Activated T-cell treated with anti-CD3 and anti-CD28 coated beads, Interleukin-2, amount 50 U/mL, for 1 hour (primary cell): ENCODE results near the gene SLC29A4.
"Not testable (repeated sequence)": the region's sequence is repeated elsewhere in the genome, so short reads cannot be mapped to it uniquely, and the experiment has no call there.

ENCODE experiments used
- DNase-seq: peaks from one replicate; pipeline ENCODE4 v3.0.0-alpha.2; 2020

Gene SLC29A4

DNA sequence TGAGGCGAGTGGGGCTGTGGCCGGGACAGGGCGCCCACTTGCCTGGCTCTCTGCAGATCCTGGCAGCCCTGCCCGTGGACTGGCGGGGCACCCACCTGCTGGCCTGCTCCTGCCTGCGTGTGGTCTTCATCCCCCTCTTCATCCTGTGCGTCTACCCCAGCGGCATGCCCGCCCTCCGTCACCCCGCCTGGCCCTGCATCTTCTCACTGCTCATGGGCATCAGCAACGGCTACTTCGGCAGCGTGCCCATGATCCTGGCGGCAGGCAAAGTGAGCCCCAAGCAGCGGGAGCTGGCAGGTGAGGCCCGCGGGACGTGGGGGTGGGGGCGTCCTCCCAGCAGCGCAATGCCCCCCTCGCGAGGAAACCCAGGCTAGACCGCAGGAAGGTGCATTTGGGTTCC, 17.6 kb downstream of the SLC29A4 start:
- no peak for DNase-seq

GRCh38 chr7:5302577-5302976, 19.8 kb downstream of the SLC29A4 start:
- no peak for DNase-seq

DNA sequence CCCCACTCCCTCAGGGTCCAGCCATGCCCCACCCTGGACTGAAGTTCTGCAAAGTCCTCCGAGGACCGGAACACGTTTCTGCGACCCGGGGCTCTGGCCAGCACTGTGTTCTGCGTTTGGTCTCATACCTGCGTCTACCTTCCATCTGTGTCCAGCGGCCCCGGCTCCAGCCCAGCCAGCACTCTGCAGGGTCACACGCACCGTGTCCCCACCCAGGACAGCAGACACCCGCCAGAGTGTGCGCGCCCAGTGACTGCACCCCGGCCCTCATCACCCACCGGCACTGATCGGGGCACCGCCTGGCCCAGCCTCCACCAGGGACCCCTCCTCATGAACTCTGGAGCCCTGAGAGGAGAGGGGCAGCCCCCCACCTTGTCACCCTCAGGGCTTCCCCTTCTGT, 20.3 kb downstream of the SLC29A4 start:
- no peak for DNase-seq

GRCh38 chr7:5303591-5304505, 21.1 kb downstream of the SLC29A4 start:
- no peak for DNase-seq

DNA sequence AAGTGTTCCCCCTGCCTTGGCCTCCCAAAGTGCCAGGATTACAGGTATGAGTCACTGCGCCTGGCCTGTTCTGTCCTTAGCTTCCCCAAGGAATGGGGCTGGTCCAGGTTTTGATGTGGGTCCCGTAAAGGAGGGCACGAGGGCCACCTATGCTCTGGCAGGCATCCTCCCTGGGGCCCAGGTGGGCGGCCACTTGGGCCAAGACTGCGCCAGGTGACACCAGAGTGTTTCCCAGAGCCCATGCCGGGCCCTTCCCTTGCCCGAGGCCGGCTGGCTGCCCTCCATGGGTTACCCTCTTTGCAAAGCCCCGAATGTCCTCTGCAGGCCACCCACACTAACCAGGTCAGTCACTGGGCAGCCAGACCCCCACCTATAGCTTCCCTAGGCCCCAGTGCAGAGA, 22.3 kb downstream of the SLC29A4 start:
- DNase-seq = not testable (repeated sequence)

DNA sequence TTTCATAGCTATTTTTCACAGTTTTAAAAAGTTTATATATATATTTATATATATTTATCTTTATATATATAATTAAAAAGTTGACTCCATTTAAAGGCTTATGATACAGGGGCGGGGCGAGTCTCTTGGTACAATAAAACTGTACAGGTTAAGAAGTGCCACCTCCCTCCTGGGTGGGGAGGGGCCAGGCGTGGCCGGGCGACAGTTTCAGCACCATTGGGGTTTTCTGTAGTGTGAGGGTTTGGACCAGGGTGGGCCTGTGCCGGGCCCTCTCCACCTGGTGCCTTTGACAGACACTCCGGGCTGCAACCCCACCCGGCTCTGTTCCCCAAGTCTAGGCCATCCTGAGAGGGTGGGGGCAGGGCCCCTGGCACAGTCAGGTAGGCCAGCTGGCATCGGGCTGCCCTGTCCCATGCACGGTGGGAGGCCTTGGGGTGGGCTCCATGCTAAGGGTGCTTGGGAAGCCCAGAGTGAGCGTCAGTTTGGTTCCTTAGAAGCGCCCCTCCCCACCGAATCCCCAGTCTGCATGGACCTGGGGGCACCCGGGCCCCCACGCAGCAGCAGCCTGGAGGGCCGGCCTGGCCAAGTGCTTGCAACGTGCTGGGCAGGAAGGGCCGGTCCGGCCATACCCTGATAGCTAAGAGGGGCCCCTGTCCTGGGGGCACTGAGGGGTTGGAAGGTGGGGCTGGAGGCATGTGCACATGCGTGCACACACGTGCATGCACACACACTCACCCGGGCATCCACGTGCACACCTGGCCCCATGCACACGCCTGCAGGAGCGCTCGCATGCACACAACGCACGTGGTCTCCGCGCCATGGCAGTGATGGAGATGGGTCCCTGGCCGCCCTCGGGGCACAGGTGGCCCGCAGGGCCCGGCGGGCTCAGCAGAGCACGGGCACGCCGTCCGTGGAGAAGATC, 24.7 kb downstream of the SLC29A4 start:
- DNase-seq = not testable (repeated sequence)

- DNase-seq = no peak
Measured at GRCh38 chr7:5309146-5309545, 26.4 kb downstream of the SLC29A4 start.

DNA sequence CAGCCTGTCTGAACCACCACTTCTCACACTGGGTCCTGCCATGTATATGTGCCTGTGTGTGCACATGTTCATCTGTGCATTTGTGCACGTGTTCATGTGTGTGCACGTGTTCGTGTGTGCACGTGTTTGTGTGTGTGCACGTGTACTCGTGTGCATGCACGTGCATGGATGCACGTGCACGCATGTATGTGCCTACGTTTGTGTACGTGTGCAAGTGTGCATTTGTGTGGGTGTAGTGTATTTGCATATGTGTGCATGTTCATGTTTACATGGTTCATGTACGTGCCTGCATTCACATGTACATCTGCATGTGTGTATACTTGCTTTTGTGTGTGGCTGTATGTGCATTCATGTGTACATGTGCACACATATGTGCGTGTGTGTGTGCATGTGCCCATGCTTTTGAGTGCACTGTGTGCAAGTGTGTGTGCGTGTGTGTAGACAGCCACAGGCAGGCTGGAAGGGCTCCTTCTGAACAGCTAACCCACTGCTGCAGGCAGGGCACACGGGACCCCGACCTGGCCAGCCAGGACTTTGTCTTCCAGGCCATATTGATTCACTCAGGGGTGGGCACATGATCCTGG, 28.2 kb downstream of the SLC29A4 start:
- DNase-seq = no peak

- not testable (repeated sequence) for DNase-seq
Measured at GRCh38 chr7:5312276-5313070, 29.7 kb downstream of the SLC29A4 start.

- DNase-seq = not testable (repeated sequence)
Measured at GRCh38 chr7:5313076-5313885, 30.5 kb downstream of the SLC29A4 start.

DNA sequence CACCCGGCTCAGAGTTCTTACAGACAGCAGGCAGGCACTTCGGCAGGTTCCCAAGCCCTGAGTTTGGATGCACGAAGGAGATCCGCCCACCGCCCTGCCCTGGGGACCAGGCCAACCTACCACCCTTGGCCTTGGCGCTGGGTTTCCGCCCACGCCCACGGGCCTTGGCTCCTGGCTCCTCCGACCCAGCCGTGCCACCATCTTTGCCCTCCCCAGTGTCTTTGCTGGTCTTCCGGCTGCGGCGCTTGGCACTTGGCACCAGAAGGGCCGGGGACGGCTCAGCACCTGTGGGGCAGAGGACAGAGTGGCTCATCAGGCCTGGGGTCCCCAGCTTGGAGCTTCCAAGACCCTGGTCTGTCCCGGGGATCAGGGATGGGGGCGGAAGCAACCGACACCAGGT, 32.1 kb downstream of the SLC29A4 start:
- DNase-seq = no peak

DNA sequence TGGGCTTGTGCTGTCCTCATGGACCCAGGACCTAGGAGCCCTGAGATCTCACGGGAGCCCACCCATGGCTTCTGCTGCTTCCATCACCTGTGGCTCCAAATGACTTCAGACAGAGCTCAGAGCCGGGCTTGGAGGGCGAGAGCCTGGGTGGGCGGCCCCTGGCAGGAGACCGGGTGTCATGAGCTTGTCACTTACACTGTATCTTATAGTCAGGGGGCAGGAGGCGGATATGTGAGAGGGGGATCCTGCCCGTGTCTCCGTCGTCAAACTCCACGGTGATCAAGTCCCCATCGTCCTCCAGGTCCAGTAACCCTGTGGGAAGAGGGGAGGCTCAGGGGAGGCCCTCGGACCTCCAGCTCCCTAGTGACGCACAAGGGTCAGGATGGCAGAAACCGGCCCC, 33.0 kb downstream of the SLC29A4 start:
- no peak for DNase-seq

DNA sequence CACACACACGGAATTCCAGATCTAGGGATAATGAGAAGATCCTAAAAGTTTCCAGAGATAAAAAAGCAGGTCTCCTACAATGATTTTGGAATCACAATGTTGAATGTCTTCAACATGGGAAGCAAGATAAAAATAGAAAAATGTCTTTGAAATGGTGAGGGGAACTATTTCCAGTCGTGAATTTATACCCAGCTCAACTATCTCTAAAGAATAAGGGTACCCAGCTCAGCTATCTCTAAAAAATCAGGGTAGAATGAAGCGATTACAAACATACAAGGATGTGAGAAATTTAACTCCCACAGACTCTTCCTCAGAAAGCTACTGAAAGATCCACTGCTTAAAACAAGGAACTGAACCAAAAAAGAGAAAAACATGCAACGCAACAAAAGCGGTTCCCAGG, 35.9 kb downstream of the SLC29A4 start:
- DNase-seq = not testable (repeated sequence)

- DNase-seq = no peak
Measured at GRCh38 chr7:5320391-5320790, 37.6 kb downstream of the SLC29A4 start.

DNA sequence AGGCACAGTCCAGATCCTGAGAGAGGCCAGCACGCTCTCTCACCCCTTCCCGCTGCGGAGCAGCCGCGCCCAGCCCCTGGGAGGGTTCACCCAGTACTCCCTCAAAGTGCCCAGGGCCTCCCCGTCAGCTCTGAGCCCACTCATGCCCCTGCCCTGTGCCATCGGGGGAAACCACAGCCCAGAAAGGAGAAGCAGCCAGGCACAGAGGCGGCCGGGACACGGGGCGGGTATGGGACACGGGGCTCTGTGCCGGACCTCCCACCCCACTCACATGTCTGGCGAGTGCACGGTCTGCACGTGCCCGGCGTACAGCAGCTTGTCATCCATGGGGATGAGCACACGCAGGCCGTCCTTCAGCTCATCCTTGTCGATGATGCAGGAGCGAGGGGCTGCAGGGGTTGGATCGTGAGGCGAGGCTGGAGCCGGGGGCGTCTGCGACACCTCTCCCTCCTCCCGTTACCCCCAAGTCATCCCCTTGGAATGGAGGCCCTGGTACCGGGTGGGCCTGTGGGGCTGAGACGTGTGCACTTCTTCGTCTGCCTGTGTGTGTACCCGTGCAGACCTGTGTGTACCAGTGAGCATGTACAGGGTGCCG, 38.2 kb downstream of the SLC29A4 start:
- no peak for DNase-seq

GRCh38 chr7:5322621-5323410, 40.1 kb downstream of the SLC29A4 start:
- DNase-seq = no peak

DNA sequence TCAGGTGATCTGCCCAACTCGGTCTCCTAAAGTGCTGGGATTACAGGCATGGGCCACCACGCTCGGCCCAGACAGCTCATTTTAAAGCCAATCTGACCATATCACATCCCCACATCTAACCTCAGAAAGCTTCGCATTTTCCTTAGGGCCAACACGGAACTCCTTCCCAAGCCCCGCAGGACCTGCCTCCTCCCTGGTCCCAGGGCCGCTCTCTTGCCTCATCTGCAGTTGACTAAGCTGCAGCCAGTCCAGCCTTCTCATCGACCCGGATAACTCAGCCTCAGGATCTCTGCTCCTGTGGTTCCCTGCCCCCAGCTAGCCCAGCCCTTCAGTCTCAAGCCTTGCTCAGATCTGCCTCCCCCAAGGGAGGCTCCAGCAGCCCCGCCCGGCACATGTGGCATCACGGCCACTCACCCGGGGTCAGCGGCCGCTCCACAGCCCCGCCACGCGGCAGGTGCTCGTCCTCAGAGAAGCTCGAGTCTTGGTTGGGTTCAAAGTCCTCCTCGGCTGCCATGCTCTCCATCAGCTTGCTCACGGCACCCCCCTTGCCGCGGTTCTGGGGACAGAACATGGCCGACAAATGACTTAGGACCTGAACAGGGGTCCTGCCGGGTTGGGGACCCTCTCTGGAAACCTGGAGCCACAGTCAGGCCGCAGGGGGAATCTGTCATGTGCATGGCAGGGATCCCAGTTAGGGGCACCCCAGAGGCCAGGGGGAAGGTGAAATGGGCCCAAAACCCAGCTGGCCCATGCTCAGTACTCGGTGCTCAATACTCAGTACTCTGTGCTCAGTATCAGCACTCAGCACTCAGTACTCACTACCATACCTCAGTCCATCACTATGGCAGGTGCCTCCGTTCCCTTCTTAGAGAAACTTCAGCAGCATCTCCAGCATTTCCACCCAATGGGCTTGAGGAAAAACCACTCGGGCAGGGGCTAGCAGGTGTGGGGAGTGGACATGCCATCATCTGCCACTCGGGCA, 41.3 kb downstream of the SLC29A4 start:
- DNase-seq = not testable (repeated sequence)

DNA sequence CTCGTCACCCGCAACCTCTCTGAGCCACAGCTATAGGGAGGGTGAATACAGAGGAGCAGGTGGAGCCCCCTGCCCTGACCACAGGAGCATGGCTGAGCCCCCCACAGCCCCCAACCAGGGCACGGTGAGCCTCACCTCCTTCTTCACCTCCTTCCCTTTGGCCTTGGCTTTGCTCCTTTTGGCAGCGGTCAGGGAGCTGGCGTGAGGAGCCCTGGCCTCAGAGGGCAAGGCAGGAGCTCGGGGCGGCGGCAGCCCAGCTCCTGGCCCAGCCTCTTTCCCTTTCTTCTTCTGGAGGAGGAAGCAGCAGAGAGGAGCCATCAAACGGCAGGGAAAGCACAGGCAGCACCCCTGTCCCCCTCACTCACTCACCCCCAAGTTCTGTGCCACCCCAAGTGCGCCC, 42.2 kb downstream of the SLC29A4 start:
- DNase-seq = no peak

DNA sequence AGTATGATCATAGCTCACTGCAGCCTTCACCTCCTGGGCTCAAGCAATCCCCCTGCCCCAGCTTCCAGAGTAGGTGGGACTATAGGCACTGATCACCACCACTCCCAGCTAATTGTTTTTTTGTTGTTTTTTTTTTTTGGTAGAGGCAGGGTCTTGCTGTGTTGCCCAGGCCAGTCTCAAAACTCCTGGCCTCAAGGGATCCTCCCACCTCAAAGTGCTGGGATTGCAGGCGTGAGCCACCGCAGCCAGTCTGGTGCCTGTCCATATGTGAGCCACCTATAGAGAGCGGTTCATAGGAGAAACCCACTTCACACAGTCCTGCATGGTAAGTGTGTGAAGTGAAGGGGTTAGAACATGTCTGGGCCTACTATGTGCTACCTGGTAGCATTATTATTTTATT, 47.5 kb downstream of the SLC29A4 start:
- no peak for DNase-seq
